ENCODE measurements around the gene ADAMTS13.

The ADAMTS13 gene

DNA sequence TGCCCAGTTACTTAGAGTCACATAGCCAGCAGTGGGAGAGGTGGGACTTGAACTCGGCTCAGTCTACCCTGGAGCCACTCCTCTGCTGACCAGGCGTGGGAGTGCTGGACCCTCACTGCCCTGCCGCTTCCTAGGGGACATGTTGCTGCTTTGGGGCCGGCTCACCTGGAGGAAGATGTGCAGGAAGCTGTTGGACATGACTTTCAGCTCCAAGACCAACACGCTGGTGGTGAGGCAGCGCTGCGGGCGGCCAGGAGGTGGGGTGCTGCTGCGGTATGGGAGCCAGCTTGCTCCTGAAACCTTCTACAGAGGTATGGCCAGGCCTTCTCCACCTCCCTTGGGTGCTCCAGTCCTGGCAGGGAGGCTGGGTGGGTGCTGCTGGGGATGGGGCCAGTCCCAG is 34.2 kb downstream of the ADAMTS13 start:
- DNase-seq = no peak

DNA sequence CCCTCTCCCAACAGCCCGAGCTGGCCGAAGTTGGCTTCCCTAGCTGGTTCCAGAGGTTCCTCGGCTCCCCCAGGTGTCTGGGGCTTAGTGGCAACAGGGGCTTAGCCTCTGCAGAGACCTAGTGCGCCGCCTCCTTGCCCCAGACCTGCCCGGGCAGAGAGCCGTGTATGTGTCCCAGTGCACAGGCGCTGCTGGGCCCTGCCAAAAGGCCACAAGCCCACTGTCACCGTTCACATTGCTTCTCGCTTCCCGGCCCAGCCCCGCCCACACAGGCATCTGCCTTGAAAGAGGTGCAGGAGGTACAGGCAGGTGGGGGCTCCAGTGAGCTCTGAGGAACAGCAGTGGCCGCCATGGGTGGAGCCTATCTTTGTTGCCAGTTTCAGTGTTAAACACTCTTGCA is 35.1 kb downstream of the ADAMTS13 start:
- DNase-seq = no peak

DNA sequence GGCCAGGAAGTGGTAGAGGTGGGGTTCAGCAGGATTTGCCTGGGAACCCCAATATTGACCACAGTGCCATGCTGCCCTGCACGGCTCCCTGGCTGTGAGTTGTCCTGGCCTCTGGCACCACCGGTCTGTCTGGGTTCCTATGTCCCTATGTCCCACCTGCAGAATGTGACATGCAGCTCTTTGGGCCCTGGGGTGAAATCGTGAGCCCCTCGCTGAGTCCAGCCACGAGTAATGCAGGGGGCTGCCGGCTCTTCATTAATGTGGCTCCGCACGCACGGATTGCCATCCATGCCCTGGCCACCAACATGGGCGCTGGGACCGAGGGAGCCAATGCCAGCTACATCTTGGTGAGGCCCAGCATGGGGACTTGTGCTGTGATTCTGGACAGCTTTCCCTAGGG is 35.6 kb downstream of the ADAMTS13 start:
- DNase-seq = no peak

DNA sequence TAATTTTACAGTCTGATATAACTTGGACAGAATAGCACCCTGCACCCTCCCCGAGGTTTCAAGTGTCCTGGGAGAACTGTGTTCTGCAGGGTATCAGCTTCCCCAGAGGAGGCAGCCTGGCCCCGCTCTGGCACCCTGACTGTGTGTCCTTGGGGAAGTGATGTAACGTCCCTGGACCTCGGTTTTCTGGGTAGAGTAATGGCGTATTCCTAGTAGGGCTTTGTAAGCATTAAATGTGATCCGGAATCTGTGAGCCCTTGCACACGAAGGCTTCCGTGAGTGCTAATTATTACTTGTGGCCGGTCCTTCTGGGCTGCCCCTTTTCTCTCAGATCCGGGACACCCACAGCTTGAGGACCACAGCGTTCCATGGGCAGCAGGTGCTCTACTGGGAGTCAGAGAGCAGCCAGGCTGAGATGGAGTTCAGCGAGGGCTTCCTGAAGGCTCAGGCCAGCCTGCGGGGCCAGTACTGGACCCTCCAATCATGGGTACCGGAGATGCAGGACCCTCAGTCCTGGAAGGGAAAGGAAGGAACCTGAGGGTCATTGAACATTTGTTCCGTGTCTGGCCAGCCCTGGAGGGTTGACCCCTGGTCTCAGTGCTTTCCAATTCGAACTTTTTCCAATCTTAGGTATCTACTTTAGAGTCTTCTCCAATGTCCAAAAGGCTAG is 36.6 kb downstream of the ADAMTS13 start:
- DNase-seq = no peak

DNA sequence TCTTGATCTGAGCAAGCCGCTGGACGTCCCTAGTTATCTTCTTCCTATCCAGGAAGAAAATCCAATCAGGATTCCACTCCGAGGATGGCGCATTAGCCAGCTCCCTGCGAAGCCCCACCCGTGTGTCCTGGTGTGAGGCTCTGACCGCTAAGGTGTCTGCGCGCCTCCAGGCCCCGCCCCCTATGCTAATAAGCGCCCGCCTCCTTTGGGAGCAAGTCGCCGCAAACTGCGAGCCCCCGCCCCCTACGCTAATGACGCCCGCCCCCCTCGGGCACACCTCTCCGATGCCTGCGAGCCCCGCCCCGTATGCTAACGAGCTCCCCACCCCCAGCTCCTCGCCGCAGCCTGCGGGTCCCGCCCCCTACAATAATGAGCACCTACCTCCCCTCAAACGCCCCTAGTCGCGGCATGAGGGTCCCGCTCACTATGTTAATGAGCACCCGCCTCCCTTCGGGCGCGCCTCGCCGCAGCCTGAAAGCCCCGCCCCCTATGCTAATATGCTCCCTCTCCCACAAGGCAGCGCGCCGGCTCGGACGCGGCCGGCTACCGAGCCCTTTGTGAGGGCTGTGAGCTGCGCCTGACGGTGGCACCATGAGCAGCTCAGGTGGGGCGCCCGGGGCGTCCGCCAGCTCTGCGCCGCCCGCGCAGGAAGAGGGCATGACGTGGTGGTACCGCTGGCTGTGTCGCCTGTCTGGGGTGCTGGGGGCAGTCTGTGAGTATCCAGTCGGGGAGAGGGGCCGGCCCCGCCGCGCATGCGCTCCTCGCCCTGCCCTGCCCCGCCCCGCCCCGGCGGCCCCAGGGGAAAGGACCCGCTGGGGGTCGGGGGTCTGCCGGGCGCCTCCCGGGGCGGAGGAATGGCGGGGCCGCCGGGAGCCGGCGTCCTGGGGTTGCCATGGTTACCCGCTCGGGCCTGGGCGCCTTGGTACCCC is 37.6 kb downstream of the ADAMTS13 start, which contains the start of gene CACFD1:
TSS of gene CACFD1 (plus strand) at position 503 of the 929 bp plus-strand sequence. CDS start at position 592, 89 bp downstream.
- peak; percentile 93 for DNase-seq

DNA sequence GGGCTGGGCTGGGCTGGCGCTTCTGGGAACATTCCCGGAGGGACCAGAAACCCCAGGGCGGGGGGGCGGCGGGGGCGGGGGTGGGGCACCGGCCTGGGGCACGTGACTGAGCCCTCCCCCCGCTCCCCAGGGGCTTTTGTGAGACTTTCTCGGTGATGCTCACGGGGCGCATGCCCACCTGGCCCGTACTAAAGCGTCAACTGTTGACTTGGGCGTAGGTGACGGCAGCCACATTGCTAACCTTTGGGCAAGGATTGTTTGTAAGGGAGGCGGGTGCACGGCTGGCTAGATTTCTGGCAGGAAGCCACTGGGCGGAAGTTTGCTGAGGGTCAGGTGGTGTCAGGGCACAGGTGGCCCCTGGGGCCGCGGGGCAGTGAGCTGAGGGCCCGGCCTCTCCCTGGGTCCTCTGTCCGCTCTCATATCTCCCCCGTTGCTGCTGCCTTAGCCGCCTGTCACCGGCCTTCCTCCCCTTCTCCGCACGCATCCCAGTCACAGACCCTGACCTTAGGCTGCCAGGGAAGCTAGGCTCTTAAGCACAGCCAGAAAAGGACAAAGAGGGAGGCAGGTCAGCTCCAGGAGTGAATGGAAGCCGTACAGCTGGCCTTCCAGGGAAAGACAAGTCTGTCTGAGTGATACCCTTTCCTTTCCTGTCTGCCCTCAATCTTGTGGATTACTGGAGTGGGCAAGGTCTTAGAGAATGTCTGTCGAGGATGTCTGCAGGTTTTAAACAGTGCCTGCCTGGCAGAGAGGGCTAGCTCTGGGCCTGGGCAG is 38.4 kb downstream of the ADAMTS13 start:
- peak; percentile 62 for DNase-seq

DNA sequence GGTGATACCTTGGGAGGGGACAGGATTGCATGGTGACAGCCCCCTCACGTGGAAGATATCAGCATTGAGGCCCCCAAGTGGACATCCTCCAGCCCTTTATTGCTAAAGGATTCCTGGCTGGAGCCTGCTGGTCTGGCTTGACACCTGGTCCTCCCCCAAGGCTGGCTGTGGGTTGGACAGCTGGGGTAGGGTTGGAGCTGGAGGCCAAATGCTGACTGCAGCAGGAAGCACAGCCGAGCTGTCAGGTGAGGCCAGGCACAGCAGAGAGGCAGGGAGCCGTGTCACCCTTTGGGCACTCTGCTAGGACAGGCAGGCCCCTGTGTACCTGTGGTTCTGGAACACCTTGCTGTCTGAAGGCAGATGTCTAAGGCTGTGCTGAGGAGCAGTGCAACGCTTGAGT is 39.8 kb downstream of the ADAMTS13 start:
- no peak for DNase-seq

DNA sequence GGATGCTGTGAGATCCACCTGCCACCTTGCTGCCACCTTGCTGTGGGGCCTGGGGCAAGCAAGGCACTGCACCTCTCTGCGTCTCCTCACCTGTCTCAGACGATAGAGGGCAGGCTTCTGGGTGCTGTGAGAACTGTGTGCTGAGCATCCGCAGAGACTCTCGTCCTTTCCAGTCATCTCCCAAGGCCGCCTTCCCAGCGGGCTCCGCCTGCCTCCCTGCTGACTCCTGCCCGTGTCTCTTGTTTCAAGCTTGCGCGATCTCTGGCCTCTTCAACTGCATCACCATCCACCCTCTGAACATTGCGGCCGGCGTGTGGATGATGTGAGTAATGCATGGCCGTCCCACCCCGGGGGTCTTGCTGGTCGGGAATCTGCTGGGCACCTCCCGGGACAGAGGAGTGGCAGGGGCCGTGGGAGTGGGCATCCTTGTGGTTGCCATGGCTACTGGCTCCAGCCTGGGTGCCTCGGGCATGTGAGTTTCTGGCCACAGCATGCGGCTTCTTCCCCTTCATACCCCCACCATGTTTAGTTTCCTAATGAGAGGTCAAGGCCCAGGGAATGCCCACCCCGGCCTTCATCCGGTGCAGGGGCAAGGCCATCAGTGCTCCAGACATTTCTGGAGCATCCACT is 41.2 kb downstream of the ADAMTS13 start:
- no peak for DNase-seq

DNA sequence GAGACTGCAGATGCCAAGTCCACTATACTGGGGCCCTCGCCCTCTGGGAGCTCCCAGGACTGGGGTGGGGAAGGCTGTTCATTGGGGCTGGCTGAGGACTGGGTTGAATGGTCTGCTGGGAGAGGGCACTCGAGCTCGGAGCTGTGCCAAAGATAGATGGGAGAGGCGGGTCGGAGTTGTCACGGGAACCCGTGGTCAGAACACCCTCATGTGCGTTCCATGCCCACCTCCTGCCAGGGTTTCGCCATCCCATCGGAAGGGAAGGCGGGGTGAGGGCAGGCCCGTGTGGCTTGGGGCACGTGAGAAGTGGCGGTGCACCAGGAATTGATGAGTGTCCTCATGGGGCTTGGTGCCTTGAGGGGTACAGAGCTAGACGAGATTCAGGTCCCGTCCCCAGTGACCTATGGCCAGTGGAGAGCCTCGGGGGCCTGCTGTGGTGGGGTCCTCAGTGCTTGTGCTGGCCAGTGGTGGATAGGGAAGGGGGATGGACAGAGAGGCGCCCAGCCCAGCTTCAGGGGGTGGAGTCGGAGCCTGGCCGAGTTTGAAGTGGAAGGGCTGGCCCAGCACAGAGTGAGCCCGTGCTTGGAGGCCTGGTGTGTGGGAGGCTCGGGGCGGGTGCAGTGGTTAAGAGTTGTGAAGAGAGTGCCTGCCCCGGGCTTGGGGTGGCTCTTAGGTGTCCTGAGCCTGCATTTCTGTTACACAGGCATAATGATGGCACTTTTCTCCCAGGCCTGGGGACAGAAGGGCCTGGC is 41.9 kb downstream of the ADAMTS13 start:
- no peak for DNase-seq

DNA sequence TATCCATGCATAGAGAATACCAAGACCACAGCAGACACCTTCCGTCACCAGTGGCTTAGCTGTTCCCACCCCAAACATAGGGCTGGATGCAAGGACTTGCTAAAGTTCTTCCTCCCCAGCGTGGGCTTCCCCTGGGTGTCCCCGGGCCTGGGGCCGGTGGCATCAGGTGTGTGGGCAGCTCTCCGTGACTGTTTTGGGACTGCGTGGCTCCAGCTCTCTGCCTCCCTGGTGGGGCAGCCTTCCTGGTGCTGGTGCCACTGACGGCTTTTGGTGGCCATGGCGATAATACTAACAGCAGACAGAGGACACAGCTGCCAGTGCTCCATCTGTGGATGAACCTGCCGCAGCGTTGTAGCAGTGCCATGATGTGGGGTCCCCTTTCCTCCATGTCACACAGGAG is 42.5 kb downstream of the ADAMTS13 start:
- DNase-seq = no peak

DNA sequence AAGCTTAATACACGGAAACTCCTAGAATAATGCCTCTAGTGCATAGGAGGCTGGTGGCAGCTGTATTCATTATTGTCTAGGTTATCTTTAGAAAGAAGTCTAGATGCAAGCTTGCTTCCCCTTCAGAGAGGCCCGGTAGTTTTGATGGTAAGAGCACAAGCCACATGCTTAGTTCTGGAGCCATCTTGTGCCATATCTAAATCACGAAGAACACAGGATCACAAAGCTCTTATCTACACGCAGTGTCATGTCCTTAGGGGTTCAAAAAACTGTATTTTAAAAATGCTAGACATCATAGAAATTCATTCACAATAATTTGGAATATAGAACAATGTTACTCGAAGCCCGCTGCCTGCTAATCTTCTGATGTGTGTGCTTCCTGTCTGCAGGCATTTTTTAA is 43.8 kb downstream of the ADAMTS13 start:
- no peak for DNase-seq

DNA sequence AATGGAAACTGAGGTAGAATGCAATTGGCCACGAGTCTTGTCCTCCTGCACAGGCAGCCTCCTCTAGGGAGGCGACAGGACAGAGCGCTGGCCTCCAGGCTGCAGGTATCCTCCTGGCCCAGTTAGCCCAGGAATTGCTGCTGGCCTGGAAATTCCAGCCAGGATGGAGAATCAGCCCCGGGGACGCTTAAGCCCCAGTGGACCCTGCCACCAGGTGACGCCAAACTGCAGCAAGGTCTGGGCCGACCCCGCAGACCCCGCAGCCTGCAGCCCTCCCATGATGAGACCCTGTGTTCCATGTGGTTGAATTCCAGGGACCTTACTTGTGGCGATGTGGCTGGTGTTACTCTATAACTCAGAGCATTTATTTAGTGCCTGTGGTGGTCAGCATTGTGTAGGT is 44.9 kb downstream of the ADAMTS13 start:
- no peak for DNase-seq

DNA sequence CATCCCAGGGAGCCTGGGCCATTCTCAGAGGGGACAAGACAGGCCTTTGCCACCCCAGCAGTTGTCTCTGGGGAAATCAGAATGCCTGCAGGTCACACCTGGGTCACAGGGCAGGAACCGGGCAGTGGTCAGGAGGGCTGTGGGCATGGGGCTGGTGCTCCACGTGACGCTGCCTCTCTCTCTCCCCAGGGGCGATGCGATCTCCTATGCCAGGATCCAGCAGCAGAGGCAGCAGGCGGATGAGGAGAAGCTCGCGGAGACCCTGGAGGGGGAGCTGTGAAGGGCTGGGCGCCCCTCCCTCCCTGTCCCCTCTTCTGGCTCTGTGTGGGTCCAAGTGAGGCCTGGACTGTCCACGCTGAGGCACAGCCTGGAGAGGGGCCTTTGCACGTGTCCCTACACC is 46.2 kb downstream of the ADAMTS13 start:
- no peak for DNase-seq

DNA sequence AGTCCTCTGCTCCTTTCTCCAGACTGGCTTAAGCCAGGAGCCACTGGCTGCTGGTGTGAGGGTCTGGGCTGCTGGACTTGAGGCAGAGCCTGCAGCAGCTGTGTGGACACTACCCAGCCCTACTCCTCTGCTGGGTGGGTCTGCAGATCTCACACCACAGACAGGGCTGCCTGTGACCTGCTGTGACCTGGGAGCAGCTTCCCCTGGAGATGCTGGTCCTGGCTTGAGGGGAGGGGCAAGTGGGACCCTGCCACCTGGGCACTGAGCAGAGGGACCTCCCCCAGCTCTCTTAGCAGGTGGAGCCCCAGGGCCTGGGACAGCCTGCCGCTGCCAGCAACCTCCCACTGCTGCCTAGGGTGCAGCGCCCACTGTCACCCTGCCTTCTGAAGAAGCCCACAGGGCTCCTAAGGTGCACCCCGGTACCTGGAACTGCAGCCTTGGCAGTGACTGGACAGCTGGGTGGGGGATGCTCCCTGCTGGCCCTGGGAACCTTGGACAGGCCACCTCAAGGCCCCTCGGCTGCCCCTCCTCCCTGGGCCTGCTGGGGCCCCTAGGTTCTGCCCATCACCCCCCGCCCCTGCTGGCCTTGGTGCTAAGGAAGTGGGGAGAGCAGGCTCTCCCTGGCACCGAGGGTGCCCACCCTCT is 46.7 kb downstream of the ADAMTS13 start:
- no peak for DNase-seq

DNA sequence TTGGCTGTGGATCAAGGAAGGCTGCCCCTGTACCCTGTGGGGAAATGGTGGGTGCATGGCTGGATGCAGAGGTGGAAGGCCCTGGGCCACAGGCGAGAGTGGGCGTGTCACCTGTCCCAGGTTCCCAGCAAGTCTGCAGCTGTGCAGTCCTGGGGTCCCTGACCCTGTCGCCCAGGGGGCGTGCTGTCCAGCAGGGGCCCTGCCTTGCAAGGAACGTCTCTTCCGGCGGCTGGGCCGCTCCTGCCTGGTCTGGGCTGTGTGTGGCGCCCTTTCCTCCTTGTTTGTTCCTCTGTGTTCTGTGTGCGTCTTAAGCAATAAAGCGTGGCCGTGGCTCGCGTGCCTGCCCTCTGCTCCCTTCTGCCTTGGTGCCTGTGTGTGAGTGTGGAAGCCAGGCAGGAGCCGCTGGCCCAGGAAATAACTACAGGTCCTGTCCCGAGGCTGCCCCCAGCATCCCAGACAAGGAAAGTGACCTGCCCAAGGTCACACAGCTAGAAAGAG is 48.3 kb downstream of the ADAMTS13 start:
- DNase-seq = no peak

DNA sequence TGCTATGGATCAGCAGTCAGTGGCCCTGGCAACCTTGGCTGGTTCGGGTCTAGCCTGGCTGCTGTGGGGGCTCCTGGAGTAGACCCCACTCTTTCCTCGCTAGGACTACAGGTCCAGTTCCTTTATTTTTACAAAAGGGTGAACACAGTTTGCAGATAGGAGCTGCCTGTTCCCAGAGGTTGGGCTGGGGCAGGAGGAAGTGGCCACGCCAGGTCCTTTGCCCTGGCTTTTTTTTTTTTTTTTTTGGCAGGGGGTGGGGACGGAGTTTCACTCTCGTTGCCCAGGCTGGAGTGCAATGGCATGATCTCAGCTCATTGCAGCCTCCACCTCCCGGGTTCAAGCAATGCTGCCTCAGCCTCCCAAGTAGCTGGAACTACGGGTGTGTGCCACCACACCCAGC is 48.8 kb downstream of the ADAMTS13 start:
- no peak for DNase-seq

DNA sequence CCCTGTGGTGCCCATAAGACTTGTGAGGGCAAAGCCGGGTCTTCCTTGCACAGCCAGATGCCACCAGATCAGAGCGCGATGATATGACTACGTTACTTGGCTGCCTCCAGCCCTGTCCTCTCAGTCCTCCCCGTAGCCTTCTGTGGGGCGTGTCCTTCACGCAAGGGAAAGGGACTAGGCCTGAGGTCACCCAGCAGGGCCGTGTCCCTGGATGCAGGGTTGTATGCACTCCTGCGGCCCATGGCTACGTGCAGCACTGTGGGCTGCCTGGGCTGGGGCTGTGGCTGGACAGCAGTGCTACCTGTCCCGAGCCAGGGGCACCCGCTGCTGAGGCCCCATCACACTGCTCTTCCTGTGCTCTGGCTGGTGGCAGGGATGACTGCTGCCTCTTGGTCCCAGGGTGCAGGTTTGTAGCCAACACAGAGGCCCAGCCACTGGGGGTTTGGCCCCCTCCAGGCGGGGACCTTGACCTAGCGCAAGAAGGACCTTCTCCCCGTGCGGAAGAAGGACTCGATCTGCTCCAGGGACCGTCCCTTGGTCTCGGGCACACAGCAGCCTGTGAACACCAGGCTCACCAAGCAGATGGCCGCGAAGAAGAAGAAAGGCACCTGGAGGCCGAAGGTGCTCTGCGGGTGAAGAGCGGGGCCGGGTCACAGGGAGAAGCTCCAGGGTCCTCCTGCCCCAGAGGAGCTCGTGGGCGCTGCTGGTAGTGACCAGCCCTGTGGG is 49.5 kb downstream of the ADAMTS13 start:
- no peak for DNase-seq

DNA sequence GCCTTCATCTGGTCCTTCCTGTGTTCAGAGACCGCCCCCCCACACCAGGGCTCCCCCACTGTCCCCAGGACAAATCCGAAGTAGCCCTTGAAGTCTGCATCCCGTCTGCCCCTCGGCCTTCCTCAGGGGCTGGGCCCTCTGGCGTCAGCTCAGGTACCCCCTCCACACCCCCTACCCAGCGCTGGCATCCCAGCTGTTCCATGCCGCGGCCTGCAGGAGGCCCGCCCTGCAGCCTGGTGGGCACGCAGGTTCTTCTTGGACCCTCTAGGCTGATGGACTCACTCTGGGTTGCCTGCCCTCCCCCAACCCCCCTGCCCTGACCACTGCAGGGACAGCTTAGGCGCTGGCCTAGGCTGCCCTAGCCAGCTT is 50.1 kb downstream of the ADAMTS13 start:
- DNase-seq = no peak

DNA sequence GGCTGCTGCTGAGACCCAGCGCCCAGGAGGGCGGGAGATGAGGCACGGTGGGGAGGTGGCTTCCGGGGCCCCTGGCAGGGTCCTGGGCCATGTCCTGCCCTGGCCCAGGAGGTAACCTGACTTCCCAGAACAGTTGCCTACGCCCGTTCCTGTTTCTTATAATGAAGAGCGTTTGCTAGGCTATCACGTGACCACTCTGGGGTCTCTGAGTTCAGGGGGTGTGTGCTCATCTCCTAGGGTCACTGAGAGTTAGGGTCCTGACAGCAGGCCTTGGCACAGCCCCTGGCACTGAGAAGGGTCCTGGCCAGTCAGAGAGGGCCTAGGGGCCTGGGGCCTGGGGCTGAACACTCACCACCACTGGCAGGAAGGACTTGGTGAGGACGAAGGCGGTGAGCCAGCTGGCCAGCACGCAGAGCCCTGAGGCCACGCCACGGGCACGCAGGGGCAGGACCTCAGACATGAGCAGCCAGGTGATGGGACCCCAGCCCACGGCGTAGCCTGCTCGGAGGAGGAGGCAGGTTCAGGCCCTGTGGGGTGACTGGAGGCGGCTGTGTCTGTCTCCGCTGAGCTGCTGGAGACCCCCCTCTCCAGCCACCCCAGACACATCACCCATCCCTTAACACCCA is 50.7 kb downstream of the ADAMTS13 start:
- DNase-seq = no peak

DNA sequence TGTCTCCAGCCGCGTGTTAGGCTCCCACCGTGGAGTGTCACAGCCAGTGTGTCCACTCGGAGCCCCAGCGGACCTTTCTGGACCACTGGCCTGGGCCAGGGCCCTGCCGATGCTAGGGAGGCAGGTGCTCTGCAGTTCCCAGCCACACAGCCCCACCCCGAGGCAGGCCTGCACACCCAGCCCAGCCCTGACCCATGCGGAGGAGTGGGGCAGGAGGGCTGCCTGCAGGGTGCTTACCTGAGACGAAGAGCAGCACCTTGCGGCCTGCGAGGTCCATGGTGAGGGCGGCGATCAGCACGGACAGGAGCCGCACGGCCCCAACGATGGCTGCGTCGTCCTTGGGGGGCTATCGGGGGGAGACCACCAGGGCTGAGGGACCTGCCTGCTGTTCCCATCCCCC is 51.6 kb downstream of the ADAMTS13 start:
- DNase-seq = no peak
